Lung microvascular endothelial cell (primary cell): Measurements from ENCODE around the gene CDC42EP1. TPM values are rescaled to one million over a fixed set of nuclear protein-coding genes. Genes with fewer than 3 reads are reported as not detected.
"Not testable (repeated sequence)": the region's sequence is repeated elsewhere in the genome, so short reads cannot be mapped to it uniquely, and the experiment has no call there.

Source experiments
- DNase-seq, 2 donors: peaks; one replicate each; pipeline versions ENCODE4 v3.0.0 to v3.0.0-alpha.2; 2010; ENCODE audit warnings: low read depth in 2 of 2
- total RNA-seq: library from RNA; depleted of rRNA; stranded (reverse); fragments of >200 nt; gene quantifications from 2 replicates; pipeline ENCODE4 v1.2.1, GENCODE V29; 2014

CDC42EP1 gene
- total RNA-seq, 1 donor from 2014 or later = 7.9 TPM

DNA sequence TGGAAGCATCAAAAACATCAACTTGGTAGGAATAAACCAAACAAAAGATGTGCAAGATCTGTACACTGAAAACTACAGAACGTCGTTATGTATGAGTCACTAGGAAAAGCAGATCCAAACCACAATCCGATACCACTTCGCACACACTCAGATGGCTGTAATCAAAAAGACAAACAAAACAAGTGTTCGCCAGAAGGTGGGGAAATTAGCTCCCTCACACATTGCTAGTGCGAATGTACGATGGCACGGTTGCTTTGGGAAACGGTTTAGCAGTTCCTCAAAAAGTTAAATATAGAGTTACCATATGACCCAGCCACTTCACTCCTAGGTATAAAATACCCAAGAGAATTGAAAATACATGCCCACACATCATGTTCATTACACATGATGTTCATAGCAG is 26.3 kb upstream of the CDC42EP1 start:
- peak in 1 of 2 donors; percentile 81 for DNase-seq

DNA sequence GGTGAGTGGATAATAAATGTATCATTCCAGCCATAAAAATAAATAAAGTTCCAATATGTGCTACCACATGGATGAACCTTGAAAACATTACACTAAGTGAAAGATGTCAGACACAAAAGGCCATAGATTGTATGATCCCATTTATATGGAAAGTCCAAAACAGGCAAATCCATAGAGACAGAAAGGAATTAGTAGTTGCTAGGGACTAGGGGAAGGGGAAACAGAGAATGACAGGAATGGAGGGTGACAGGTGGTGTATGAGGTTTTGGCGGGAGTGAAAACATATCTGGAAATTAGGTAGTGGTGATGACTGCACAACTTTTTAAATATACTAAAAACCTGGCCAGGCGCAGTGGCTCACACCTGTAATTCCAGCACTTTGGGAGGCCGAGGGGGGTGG is 25.8 kb upstream of the CDC42EP1 start:
- no peak for DNase-seq

DNA sequence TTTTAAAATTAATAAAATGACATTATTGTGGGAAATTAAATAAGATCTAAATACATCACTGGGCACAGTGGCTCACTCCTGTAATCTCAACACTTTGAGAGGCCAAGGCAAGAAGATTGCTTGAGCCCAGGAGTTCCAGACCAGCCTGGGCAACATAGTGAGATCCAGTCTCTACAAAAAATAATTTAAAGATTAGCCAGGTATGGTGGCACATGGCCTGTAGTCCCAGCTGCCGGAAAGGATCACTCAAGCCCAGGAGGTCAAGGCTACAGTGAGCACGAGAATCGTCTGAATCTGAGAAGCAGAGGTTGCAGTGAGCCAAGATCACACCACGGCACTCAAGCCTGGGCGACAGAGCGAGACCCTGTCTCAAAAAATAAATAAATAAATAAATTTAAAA is 25.1 kb upstream of the CDC42EP1 start:
- DNase-seq = no peak

DNA sequence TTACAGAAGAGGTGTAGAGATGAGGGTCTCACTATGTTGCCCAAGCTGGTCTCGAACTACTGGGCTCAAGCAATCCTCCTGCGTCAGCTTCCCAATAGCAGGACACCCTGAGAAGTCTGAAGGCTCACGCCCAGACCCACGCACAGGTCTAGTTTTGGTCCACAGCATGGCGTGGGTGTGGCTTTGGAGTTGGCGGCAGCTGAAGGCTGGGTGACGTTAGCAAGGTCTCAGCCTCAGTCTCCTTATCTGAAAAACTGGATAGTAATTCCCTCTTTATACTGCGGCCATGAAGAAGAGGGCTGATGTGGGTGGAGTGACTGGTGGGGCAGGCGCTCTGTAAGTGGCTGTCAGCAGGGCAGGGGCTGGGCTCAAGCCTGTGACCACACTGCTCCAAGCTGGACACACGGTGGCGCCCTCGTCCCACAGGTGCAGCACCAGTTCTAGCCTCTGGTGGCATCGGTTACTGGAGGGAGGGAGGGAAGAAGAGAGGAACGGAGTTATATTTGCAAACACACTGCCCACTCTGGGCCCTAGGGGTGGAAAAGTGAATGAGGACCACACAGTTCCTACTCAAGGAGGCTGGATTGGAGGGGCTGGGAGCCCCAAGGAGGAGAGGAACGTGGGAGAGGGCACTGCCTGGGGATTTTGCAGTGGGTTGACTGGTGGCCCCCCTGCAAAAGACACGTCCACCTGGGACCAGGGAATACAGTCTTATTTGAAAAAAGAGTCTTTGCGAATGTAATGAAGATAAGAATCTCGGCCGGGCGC is 21.5 kb upstream of the CDC42EP1 start:
- DNase-seq = peak; percentile 95 to 97

DNA sequence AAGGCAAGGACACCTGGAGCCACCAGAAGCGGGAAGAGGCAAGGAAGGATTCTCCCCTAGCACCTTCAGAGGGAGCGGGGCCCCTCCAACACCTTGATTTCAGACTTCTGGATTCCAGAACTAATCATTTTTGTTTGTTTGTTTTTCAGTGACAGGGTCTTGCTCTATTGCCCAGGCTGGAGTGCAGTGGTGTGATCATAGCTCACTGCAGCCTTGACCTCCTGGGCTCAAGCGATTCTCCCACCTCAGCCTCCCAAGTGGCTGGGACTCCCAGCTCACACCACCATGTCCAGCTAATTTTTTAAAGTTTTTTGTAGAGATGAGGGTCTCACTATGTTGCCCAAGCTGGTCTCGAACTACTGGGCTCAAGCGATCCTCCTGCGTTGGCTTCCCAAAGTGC is 20.5 kb upstream of the CDC42EP1 start:
- not testable (repeated sequence) for DNase-seq

GRCh38 chr22:37542416-37542815 is 17.9 kb upstream of the CDC42EP1 start:
- not testable (repeated sequence) for DNase-seq

DNA sequence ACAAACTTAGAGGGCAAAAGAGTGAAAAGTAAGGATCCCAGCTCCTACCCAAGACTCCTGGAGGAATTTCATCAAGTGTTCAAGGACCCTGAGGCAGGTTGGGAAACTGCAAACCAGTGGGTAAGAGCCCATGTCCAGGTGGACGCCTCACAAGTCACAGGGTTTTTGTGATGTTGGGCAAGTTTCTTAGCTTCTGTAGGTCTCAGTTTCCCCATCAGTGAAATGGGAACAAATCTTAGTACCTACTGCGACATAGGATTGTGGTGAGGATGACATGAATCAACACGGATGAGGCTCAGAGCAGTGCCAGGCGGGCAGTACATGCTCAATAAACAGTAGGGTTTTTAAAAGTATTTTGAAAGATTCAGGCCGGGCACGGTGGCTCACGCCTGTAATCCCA is 17.3 kb upstream of the CDC42EP1 start:
- DNase-seq = no peak

DNA sequence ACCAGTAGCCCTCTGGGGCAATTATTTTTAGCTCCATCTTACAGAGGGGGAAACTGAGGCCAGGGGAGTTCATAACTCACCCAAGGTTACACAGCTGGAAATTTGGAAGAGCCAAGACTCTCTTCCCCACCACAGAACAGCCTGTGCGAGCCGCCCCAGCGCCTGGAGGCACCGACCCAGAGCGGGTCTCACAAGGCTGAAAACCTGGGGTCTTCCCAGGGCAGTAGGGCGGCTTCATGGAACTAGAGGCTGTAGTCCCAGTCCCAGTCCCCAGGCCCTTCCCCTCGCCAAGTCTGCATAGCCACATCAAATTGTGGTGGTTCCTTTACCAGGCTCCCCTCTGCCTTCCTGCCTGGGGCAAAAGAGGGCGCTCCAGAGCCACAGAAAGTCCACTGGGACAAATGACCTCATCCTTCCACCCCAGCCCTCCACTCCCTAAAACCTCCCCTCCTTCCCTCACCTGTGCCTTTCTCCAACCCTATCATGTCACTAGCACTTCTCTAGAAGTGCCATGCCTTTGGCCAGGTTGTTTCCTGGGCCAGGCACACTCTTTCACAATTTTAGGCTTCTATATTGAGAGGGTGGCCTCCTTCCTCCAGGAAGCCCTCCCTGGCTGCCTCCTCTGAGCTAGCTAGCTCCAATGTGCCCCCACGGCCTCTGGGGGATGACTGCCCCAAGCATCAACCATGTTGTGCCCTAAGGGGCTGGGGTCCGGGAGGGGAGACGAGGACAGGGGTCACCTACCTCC is 15.2 kb upstream of the CDC42EP1 start:
- peak; percentile 72 to 79 for DNase-seq

- DNase-seq = peak; percentile 43 to 97
Observed at GRCh38 chr22:37545703-37546436, 14.4 kb upstream of the CDC42EP1 start.

DNA sequence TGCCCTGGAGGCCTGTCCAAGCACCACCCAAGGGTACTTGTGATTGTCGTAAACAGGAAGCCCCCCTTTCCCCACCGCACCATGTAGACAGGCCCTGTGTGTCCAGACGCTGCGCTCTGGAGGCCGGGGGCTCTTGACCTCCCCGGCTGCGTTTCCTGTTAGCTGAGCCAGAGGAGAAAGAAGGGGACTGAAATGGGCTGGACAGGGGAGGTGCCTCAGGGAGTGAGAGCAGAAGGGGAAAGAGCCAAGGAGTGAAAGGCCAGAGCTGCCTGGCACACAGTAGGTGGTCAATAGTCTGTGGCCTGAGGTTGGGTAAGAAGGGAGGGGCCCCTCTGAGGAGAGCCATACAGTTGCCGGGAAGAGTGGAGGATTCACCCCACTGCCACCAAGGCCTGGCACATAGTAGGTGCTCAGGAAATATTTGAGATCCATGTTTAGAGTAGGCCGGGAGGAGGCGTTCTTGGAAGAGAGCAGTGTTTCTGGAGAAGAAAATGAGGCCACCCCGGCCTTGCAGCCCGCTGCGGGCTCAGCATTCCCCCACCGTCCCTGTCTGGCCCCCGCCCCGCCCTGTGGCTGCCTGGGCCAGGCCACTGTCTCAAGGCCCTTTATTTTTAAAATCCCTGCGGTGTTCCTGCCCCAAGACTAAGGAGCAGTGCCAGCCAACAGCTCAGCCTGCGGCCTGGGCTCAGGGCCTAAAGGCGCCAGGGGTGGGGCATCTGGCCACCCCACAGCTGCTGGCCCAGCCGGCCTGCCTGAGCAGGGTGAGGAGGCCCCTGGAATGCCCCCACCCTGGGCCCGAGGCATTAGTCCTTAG is 13.6 kb upstream of the CDC42EP1 start:
- peak; percentile 39 to 97 for DNase-seq

DNA sequence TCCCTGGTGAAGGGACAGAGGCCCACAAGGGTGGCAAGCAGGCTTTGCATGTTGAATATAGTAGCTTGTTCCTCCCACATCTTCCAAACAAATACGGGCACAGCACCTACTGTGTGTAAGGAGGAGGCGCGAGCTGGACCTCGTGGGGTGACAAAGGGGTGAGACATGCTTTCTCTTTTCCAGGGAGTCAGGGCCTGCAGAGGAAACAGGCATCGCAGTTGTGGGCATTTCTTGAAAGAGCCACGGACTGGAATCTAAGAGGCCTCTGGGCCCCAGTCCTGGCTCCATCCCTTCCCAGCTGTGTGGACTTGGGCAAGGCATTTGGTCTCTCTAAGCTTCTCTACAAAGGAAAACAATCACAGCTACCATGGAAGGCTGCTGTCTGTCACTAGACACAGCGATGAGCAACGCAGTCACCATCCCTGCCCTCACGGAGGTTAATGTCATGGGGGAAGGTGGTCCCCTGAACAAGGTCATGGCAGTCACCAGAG is 13.0 kb upstream of the CDC42EP1 start:
- no peak for DNase-seq

DNA sequence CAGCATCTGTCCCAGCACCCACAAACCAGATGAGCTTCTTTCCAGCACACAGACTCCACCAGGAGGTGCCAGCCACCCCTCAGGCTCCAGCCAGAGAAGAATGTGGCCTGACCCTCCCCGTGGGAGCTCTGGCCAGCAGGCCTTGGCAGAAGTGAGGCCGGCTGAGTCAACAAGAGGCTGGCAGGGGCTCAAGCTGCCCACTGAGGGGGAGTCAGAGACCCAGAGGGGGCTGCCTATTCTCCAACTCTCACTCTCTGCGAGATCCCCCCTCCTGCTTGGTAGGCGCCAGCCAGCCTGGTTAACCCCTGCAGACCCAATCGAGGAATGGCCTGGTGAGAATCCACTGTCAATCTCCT is 10.6 kb upstream of the CDC42EP1 start:
- peak; percentile 55 to 70 for DNase-seq

- not testable (repeated sequence) for DNase-seq
Observed at GRCh38 chr22:37550921-37551320, 9.4 kb upstream of the CDC42EP1 start.

DNA sequence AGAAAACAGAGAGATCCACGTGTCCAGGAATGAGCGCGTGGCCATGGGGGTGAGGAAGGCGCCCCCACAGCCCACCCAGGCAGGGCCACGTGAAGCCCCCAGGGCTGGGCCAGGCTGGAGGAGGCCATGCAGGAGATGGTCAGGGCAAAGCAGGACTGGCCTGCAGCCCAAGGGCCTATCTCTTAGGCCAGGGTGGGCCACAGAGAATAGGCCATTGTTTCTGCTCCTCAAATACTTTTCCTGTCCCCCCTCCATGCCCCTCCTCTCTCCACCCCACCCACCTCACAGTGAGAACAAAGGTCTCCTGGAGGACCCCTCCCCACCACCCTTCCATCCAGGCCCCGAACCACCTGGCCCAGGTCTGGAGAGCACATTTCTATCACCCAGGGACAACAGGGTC is 8.3 kb upstream of the CDC42EP1 start:
- DNase-seq = no peak

DNA sequence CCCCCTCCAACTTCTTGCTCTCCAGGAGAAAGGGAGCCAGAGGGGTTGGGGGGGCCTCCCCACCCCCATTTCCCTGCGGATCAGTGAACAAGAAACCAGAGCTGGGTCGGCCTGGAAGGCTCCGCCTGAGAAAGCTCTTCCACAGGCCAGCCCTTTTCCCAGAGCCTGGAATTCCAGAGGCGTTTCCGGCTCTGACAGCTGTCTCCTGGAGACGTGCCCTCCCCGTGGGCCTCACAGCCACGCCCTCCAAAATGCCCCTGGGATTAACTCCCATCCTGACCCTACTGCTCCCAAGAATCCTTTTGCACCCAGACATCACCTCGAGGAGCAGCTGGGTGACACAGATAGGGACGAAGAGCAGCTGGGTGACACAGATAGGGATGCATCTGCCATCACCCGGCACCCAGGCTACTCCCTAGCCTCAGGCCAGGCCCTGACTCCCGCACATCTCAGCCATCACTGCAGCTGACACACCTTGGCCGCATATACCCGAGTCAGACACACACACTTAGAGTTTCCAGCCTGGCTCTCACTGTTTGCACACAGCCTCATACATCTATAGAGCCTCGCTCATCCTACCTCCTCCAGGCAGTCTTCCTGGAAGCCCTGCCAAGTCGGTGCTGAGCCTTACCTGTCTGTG is 7.6 kb upstream of the CDC42EP1 start:
- DNase-seq = peak in 1 of 2 donors; percentile 52

- no peak for DNase-seq
Observed at GRCh38 chr22:37553725-37554124, 6.6 kb upstream of the CDC42EP1 start.

DNA sequence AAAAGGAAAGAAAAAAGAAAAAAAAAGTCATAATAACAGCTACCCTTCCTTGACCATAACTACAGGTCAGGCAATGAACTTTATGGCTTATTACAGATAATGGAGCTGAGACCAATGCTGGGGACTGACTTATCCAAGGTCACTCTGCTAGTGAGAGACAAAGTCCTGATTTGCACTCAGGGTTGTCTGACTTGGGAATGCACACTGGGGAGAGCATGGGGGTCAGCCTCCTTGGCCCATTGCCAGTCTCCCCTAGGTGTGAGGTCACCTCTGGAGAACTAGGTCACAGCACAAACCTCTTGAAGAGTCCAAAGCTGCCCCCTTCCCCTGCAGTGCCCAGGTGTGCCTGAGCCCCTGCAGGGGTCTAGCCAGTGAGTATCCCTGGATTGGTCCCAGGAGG is 5.3 kb upstream of the CDC42EP1 start:
- DNase-seq = no peak

DNA sequence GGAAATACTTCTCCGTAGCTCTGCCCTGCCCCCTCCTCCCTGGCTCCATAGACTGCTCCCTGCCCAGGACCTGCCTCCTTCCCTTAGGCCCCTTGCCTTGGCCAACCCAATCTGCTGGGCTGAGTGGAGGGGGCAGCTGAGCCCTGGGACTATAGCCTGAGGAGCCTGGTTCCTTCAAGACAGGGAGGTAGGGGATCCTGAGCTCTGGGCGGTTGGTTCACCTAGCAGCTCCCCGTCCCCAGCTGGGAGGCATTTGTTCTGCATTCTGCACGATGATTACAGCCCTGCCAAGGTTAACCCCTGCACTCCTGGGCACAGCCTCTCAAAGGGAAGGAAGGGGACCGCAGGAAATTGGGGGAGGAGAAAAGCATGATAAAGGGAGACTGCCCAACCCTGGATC is 3.6 kb upstream of the CDC42EP1 start:
- no peak for DNase-seq

DNA sequence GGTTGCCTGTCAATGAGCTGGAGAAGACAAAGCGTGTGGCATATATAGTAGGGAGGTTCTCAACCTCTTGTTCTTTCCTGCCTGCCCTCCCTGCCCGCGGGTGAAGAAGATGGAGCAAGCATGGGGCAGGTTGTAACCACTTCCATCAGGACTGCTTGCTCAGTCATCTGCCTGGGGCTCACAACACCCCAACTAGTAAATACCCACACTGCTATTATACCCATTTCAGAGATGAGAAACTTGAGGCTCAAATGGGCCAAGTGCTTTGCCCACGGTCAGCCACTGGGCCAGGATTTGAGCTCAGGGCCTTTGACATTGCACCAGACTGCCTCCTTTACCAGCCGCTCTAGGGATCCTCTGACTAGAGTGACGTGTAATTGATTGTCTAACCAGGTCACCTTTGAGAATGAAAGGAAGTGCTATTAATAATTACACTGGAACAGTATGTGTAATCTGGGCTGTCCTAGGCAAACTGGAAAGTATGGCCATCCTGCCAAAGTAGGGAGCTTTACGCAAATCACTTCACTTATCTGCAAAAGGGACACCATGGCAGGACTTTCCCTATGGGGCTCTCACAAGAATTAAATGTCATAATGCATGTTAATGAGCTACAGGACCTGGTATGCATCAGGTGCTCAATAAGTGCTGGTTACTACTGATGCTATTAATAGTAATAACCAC is 2.8 kb upstream of the CDC42EP1 start:
- peak; percentile 53 to 70 for DNase-seq

DNA sequence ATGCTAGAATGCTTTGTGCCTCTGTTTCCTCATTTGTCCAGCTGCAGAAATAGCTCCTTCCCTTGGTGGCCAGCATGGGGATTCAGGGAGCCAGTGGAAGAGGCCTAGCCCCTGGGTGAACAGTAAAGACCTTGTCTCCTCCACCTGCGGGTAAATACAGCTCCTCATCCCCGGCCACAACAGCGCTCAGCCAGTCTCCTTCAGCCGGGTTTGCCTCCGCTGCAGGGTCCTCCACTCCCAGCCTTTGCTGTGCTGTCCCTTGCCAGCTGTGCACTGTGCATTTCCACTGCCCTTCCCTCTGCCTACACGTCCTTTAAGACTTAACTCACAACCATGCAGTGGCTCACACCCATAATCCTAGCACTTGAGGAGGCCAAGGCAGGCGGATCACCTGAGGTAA is 1.5 kb upstream of the CDC42EP1 start:
- DNase-seq = no peak
